ENCODE results near the gene ARNT2.

The ARNT2 gene

GRCh38 chr15:80514071-80514780 lies 110.0 kb downstream of the ARNT2 start:
- no peak for DNase-seq (ENCODE audit: low read depth)

- no peak for DNase-seq (ENCODE audit: low read depth)
Measured at GRCh38 chr15:80517290-80517689, 113.1 kb downstream of the ARNT2 start.

- DNase-seq (ENCODE audit: low read depth) = no peak
Measured at GRCh38 chr15:80518522-80518921, 114.3 kb downstream of the ARNT2 start.

GRCh38 chr15:80523746-80524145 lies 119.6 kb downstream of the ARNT2 start:
- DNase-seq (ENCODE audit: low read depth) = no peak

GRCh38 chr15:80525853-80526252 lies 121.7 kb downstream of the ARNT2 start:
- DNase-seq (ENCODE audit: low read depth) = no peak

- DNase-seq (ENCODE audit: low read depth) = no peak
Measured at GRCh38 chr15:80526556-80527340, 122.6 kb downstream of the ARNT2 start.

DNA sequence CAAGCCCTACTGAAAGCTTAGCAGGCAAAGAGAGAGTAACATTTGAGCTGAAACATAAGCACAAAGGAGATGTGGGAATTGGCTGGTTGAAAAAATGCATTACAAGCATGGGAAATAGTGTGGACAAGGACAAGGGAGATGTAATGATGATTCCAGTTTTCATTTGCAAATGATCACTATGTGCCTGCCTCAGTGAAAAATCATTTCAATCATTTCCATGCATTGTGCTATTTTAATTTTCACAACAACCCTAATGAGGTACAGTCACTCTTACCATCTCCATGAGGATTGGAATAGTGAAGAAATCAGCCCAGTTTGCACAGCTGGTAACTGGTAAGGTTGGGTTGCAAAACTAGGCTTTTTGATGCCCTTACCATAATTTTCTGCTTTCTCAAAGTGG lies 123.2 kb downstream of the ARNT2 start:
- no peak for DNase-seq (ENCODE audit: low read depth)

GRCh38 chr15:80527961-80528360 lies 123.8 kb downstream of the ARNT2 start:
- no peak for DNase-seq (ENCODE audit: low read depth)

DNA sequence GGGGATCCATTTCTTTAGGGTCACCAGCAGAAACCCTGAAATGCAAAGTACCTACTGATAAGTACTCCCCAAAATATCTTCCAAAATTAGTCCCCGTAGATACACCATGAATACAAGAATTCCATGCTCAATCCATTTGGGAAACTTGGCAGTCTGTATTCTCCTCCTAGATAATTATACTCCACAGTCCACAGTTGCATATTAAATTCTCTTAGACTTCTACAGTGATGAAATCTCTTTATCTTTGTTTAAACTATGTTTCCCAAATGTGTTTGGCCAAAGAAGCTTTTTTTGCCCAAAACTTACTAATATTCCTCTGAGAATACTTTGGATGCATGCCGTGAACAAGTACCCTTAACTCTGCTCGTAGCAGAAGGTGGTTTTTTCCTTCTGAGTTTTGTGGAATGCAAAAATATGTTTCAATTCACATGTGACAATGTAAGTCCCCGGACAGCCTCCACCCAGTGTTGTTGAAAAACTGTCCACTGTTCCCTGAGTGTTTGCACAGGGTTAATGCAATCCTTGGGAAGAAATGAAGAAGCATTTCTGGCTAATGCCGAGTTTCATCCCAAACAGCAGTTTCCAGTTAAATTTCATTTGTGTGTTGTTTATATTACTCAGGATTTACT lies 126.7 kb downstream of the ARNT2 start:
- no peak for DNase-seq (ENCODE audit: low read depth)

GRCh38 chr15:80531388-80531787 lies 127.2 kb downstream of the ARNT2 start:
- DNase-seq (ENCODE audit: low read depth) = no peak

GRCh38 chr15:80531796-80532195 lies 127.6 kb downstream of the ARNT2 start:
- no peak for DNase-seq (ENCODE audit: low read depth)

GRCh38 chr15:80533790-80534333 lies 129.7 kb downstream of the ARNT2 start:
- no peak for DNase-seq (ENCODE audit: low read depth)

DNA sequence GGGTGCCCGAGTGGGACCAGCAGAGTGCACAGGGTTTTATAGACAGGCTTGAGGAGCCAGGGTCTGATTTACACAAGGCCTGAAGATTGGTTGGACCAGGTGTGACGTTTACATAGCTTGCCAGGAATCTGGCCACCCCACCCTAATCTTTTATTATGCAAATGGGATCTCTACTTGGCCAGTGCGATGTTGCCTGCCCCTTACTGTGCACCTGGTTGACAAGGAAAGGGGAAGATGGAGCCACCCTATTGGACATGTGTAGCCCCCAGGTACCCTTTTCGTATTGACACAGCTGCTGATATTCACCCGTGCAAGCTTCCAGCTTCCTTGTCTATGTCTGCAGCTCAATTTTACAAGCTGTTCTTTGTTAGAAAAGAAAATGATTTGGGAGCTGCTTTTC lies 132.0 kb downstream of the ARNT2 start:
- no peak for DNase-seq (ENCODE audit: low read depth)

- no peak for DNase-seq (ENCODE audit: low read depth)
Measured at GRCh38 chr15:80536716-80537115, 132.5 kb downstream of the ARNT2 start.

- DNase-seq (ENCODE audit: low read depth) = no peak
Measured at GRCh38 chr15:80545078-80545477, 140.9 kb downstream of the ARNT2 start.

- no peak for DNase-seq (ENCODE audit: low read depth)
Measured at GRCh38 chr15:80547264-80547663, 143.1 kb downstream of the ARNT2 start.

GRCh38 chr15:80549191-80549590 lies 145.0 kb downstream of the ARNT2 start:
- no peak for DNase-seq (ENCODE audit: low read depth)

DNA sequence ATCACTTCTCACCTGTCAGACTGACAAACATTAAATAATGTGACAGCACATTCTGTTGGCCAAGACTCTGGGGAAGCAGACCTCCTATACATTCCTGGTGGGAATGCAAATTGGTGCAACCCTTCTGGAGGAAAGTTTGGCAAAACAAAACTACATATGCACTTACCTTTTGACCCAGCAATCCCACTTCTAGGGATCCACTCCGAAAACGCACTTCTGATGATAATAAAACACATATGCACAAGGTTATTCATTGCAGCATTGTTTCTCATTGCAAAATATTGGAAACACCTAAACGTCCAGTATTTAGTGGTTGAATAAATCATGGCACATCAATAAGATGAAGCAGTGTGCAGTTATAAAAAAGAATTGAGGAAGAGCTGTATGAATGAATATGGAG lies 145.5 kb downstream of the ARNT2 start:
- DNase-seq (ENCODE audit: low read depth) = no peak

GRCh38 chr15:80550219-80550907 lies 146.2 kb downstream of the ARNT2 start:
- DNase-seq (ENCODE audit: low read depth) = no peak

DNA sequence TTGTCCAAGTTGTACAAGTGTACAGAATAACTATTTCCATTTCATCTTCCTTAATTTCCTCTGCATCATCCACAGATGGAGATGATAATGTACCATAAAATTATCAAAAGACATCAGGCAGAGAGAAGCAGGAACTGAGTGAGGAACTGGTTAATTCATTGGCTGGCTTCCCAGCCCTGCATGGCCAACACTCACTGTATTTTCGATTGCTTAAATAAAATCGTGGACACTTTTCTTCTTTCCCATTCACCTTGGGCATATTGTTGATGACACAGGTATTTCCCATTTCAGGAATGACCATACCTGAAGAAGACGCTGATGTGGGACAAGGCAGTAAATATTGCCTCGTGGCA lies 146.7 kb downstream of the ARNT2 start:
- DNase-seq (ENCODE audit: low read depth) = no peak

- no peak for DNase-seq (ENCODE audit: low read depth)
Measured at GRCh38 chr15:80551348-80551747, 147.2 kb downstream of the ARNT2 start.

GRCh38 chr15:80554560-80554959 lies 150.4 kb downstream of the ARNT2 start:
- no peak for DNase-seq (ENCODE audit: low read depth)

All from stimulated activated CD8-positive, alpha-beta memory T cell treated with anti-CD3 and anti-CD28 coated beads, Interleukin-15, amount 100 ng/mL, for 1 hour (primary cell).